Measurements from ENCODE around the gene RARG. TPM values are rescaled to one million over a fixed set of nuclear protein-coding genes. Genes with fewer than 3 reads are reported as not detected.
"Not testable (repeated sequence)": the region's sequence is repeated elsewhere in the genome, so short reads cannot be mapped to it uniquely, and the experiment has no call there.

Gene RARG
- total RNA-seq, 2 experiments from 2014 or later = 38.1 to 40.3 TPM

GRCh38 chr12:53208435-53208834 is 23.6 kb downstream of the RARG start:
- H3K36me3 Mint-ChIP-seq = peaks cover 22% of the 10 kb centered on the region
- POLR2A ChIA-PET = interaction anchor here (1.0 to 5.8 kb wide), 12 partner anchors 8 to 115 kb away, joined by 3 to 57 read pairs (median 6); partner anchors contain the start of genes CSAD, ESPL1, PFDN5 and SOAT2
- no peaks in the 10 kb centered on the region for H3K27me3 Mint-ChIP-seq
- ATAC-seq (ENCODE audit: low read depth) = no peak
- no peaks in the 10 kb centered on the region for H3K9me3 Mint-ChIP-seq
- DNase-seq = no peak
- H3K4me1 Mint-ChIP-seq = peaks cover 48% of the 10 kb centered on the region
- peak overlapping the region; percentile 98 for H3K27ac Mint-ChIP-seq
- H3K4me3 Mint-ChIP-seq = peak overlapping the region; percentile 92

- Mint-ChIP-seq H3K27ac (peak within 1 kb of the TSS; percentile 98), H3K36me3 (peaks cover 23% of the 10 kb centered on the region), H3K9me3 (no peaks in the 10 kb centered on the region), H3K4me3 (peak within 1 kb of the TSS; percentile 92), H3K4me1 (peaks cover 49% of the 10 kb centered on the region), H3K27me3 (no peaks in the 10 kb centered on the region)
- DNase-seq = peak; percentile 79
- peak; percentile 79 for ATAC-seq (ENCODE audit: low read depth)
- POLR2A ChIA-PET = interaction anchor here (0.8 to 5.8 kb wide), 12 partner anchors 9 to 141 kb away, joined by 3 to 57 read pairs (median 5); partner anchors contain the start of genes AAAS, CSAD, ESPL1 and MYG1
Observed at GRCh38 chr12:53207042-53207441, 25.0 kb downstream of the RARG start, which contains the start of gene ITGB7. Gene ITGB7, minus strand, starts transcription at chr12:53207251. Its CDS starts 6,808 bp downstream, at chr12:53200443.

GRCh38 chr12:53205747-53206419 is 26.1 kb downstream of the RARG start:
- peaks cover 27% of the 10 kb centered on the region for H3K36me3 Mint-ChIP-seq
- POLR2A ChIA-PET = interaction anchor here (0.5 to 5.8 kb wide), 13 partner anchors 8 to 62 kb away, joined by 3 to 57 read pairs (median 4); partner anchors contain the start of genes CSAD, ESPL1 and ZNF740
- DNase-seq (peak; percentile 77), ATAC-seq (ENCODE audit: low read depth) (peak; percentile 69)
- peak overlapping the region; percentile 92 for H3K27ac Mint-ChIP-seq
- no peaks in the 10 kb centered on the region for H3K27me3 Mint-ChIP-seq
- H3K9me3 Mint-ChIP-seq = no peaks in the 10 kb centered on the region
- peaks cover 50% of the 10 kb centered on the region for H3K4me1 Mint-ChIP-seq
- H3K4me3 Mint-ChIP-seq = peak overlapping the region; percentile 92

GRCh38 chr12:53204351-53204750 is 27.7 kb downstream of the RARG start:
- Mint-ChIP-seq H3K9me3 (no peaks in the 10 kb centered on the region), H3K27ac (peak overlapping the region; percentile 28), H3K27me3 (no peaks in the 10 kb centered on the region), H3K4me3 (peak overlapping the region; percentile 53), H3K4me1 (peaks cover 58% of the 10 kb centered on the region), H3K36me3 (peaks cover 38% of the 10 kb centered on the region)
- POLR2A ChIA-PET = no interaction called here
- DNase-seq (no peak), ATAC-seq (ENCODE audit: low read depth) (no peak)

- H3K9me3 Mint-ChIP-seq; H3K27me3 Mint-ChIP-seq; DNase-seq; H3K27ac Mint-ChIP-seq; H3K4me3 Mint-ChIP-seq; ATAC-seq (ENCODE audit: low read depth): not testable (repeated sequence)
- Mint-ChIP-seq H3K4me1 (peaks cover 56% of the 10 kb centered on the region), H3K36me3 (peaks cover 42% of the 10 kb centered on the region)
- POLR2A ChIA-PET = interaction anchor here (1.2 to 8.4 kb wide), 3 partner anchors 15 to 66 kb away, joined by 5 to 56 read pairs (median 6); partner anchors contain the start of genes CSAD, ESPL1 and ZNF740
Observed at GRCh38 chr12:53202316-53202715, 29.7 kb downstream of the RARG start.

- H3K4me1 Mint-ChIP-seq = peaks cover 54% of the 10 kb centered on the region
Observed at GRCh38 chr12:53201639-53202038, 30.4 kb downstream of the RARG start.

GRCh38 chr12:53201177-53201541 is 30.9 kb downstream of the RARG start:
- Mint-ChIP-seq H3K27me3 (no peaks in the 10 kb centered on the region), H3K4me1 (peaks cover 54% of the 10 kb centered on the region), H3K27ac (peak overlapping the region; percentile 80), H3K36me3 (peaks cover 49% of the 10 kb centered on the region), H3K4me3 (peak overlapping the region; percentile 69), H3K9me3 (no peaks in the 10 kb centered on the region)
- ATAC-seq (ENCODE audit: low read depth) = no peak
- POLR2A ChIA-PET = interaction anchor here (0.9 to 8.4 kb wide), 7 partner anchors 7 to 67 kb away, joined by 3 to 56 read pairs (median 4); partner anchors contain the start of genes CSAD, ESPL1 and ZNF740
- no peak for DNase-seq

More at GRCh38 chr12:53201639-53202038, 30.4 kb downstream of the RARG start:
- DNase-seq (no peak), ATAC-seq (ENCODE audit: low read depth) (no peak)
- Mint-ChIP-seq H3K9me3 (no peaks in the 10 kb centered on the region), H3K27ac (peak overlapping the region; percentile 44), H3K27me3 (no peaks in the 10 kb centered on the region), H3K36me3 (peaks cover 47% of the 10 kb centered on the region), H3K4me3 (peak overlapping the region; percentile 16)
- POLR2A ChIA-PET = interaction anchor here (0.9 to 8.4 kb wide), 6 partner anchors 9 to 67 kb away, joined by 3 to 56 read pairs (median 4); partner anchors contain the start of genes CSAD, ESPL1 and ZNF740

- peaks cover 51% of the 10 kb centered on the region for H3K36me3 Mint-ChIP-seq
- H3K9me3 Mint-ChIP-seq = no peaks in the 10 kb centered on the region
- no peaks in the 10 kb centered on the region for H3K27me3 Mint-ChIP-seq
- POLR2A ChIA-PET = interaction anchor here (1.3 to 8.4 kb wide), 7 partner anchors 8 to 68 kb away, joined by 3 to 56 read pairs (median 4); partner anchors contain the start of genes CSAD, ESPL1 and ZNF740
- ATAC-seq (ENCODE audit: low read depth) (peak; percentile 46), DNase-seq (peak; percentile 40)
- peak overlapping the region; percentile 69 for H3K4me3 Mint-ChIP-seq
- H3K27ac Mint-ChIP-seq = peak overlapping the region; percentile 80
- H3K4me1 Mint-ChIP-seq = peaks cover 53% of the 10 kb centered on the region
Observed at GRCh38 chr12:53200458-53201176, 31.4 kb downstream of the RARG start.

- peak overlapping the region; percentile 69 for H3K4me3 Mint-ChIP-seq
- peak; percentile 28 for DNase-seq
- H3K27ac Mint-ChIP-seq = peak overlapping the region; percentile 80
- peaks cover 52% of the 10 kb centered on the region for H3K36me3 Mint-ChIP-seq
- no peaks in the 10 kb centered on the region for H3K9me3 Mint-ChIP-seq
- POLR2A ChIA-PET = interaction anchor here (1.3 to 8.4 kb wide), 7 partner anchors 8 to 68 kb away, joined by 3 to 56 read pairs (median 4); partner anchors contain the start of genes CSAD, ESPL1 and ZNF740
- peaks cover 53% of the 10 kb centered on the region for H3K4me1 Mint-ChIP-seq
- no peak for ATAC-seq (ENCODE audit: low read depth)
- H3K27me3 Mint-ChIP-seq = no peaks in the 10 kb centered on the region
Observed at GRCh38 chr12:53200107-53200457, 31.9 kb downstream of the RARG start.

GRCh38 chr12:53199700-53200099 is 32.3 kb downstream of the RARG start:
- H3K4me1 Mint-ChIP-seq = peaks cover 53% of the 10 kb centered on the region
- ATAC-seq (ENCODE audit: low read depth) (no peak), DNase-seq (no peak)
- H3K9me3 Mint-ChIP-seq = no peaks in the 10 kb centered on the region
- peak overlapping the region; percentile 69 for H3K4me3 Mint-ChIP-seq
- POLR2A ChIA-PET = interaction anchor here (0.8 to 8.4 kb wide), 12 partner anchors 9 to 145 kb away, joined by 3 to 56 read pairs (median 4); partner anchors contain the start of genes CSAD, ESPL1, ITGB7 and ZNF740
- H3K27ac Mint-ChIP-seq = peak overlapping the region; percentile 80
- H3K27me3 Mint-ChIP-seq = no peaks in the 10 kb centered on the region
- peaks cover 52% of the 10 kb centered on the region for H3K36me3 Mint-ChIP-seq

GRCh38 chr12:53198486-53199110 is 33.4 kb downstream of the RARG start:
- Mint-ChIP-seq H3K4me1 (peaks cover 45% of the 10 kb centered on the region), H3K9me3 (no peaks in the 10 kb centered on the region), H3K4me3 (peak overlapping the region; percentile 72), H3K27ac (peak overlapping the region; percentile 80), H3K36me3 (peaks cover 49% of the 10 kb centered on the region), H3K27me3 (no peaks in the 10 kb centered on the region)
- DNase-seq = no peak
- peak; percentile 41 for ATAC-seq (ENCODE audit: low read depth)
- POLR2A ChIA-PET = interaction anchor here (0.6 to 8.4 kb wide), 17 partner anchors 10 to 280 kb away, joined by 3 to 56 read pairs (median 5); partner anchors contain the start of genes CSAD, ESPL1, ITGB7 and SOAT2

GRCh38 chr12:53197011-53197640 is 34.9 kb downstream of the RARG start:
- Mint-ChIP-seq H3K9me3 (no peaks in the 10 kb centered on the region), H3K27me3 (no peaks in the 10 kb centered on the region), H3K4me3 (peak overlapping the region; percentile 21), H3K27ac (peak overlapping the region; percentile 60), H3K36me3 (peaks cover 47% of the 10 kb centered on the region), H3K4me1 (peaks cover 41% of the 10 kb centered on the region)
- POLR2A ChIA-PET = interaction anchor here (1.3 to 8.4 kb wide), 5 partner anchors 9 to 98 kb away, joined by 4 to 56 read pairs (median 28); partner anchors contain the start of genes CSAD, ESPL1, ITGB7 and PFDN5
- DNase-seq = no peak
- ATAC-seq (ENCODE audit: low read depth) = no peak

Measured in activated naive CD8-positive, alpha-beta T cell treated with anti-CD3 and anti-CD28 coated beads, Interleukin-2, amount 10 ng/mL, durations not matched to agents 7 days and 5 days (primary cell).